ENCODE results near the gene PAAF1.

DNA sequence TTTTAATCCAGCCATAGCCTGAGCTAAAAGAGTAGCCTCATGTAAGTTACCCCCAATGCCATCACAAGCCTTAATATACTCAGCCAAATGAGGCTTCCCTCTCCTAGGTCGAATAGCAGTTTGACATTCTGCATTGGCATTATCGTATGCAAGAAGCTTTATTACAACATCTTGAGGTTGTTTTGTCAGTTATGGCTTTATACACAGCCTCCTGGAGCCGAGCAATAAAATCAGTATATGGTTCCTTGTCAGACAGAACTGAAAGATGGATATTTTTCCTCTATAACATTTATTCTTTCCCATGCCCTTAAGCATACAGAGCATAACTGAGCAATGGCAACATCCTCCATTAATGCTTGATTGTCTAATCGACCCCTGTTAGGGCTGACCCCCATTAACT is 68.6 kb downstream of the PAAF1 start:
- no peak for TF ChIP-seq CTCF (IDR thresholded peaks at IDR 0.05)
- TF ChIP-seq POLR2A (IDR thresholded peaks at IDR 0.05) = no peak
